NCI-H2107 (cell line): ENCODE results near the gene PTPN18.
A peak's percentile ranks its signal among the peaks of the same experiment; 100 is the strongest.
"Not testable (repeated sequence)": the region's sequence is repeated elsewhere in the genome, so short reads cannot be mapped to it uniquely, and the experiment has no call there.

ENCODE experiments used
- DNase-seq: peaks from one replicate; lab custom pipeline; 2025; lab: John Stamatoyannopoulos, UW

PTPN18 gene

GRCh38 chr2:130381145-130381544 lies 25.3 kb downstream of the PTPN18 start:
- no peak for DNase-seq

- DNase-seq = no peak
Observed at GRCh38 chr2:130381619-130382018, 25.8 kb downstream of the PTPN18 start.

GRCh38 chr2:130382313-130382917 lies 26.6 kb downstream of the PTPN18 start:
- no peak for DNase-seq

GRCh38 chr2:130385709-130386108 lies 29.9 kb downstream of the PTPN18 start:
- DNase-seq = no peak

- DNase-seq = no peak
Observed at GRCh38 chr2:130387071-130387400, 31.2 kb downstream of the PTPN18 start.

GRCh38 chr2:130387804-130388203 lies 31.9 kb downstream of the PTPN18 start:
- no peak for DNase-seq

- no peak for DNase-seq
Observed at GRCh38 chr2:130388221-130388907, 32.5 kb downstream of the PTPN18 start.

GRCh38 chr2:130389358-130389757 lies 33.5 kb downstream of the PTPN18 start:
- no peak for DNase-seq

- DNase-seq = no peak
Observed at GRCh38 chr2:130389783-130390182, 33.9 kb downstream of the PTPN18 start.

GRCh38 chr2:130390460-130391057 lies 34.7 kb downstream of the PTPN18 start:
- no peak for DNase-seq

- DNase-seq = peak; percentile 55
Observed at GRCh38 chr2:130391058-130391871, 35.4 kb downstream of the PTPN18 start.

- no peak for DNase-seq
Observed at GRCh38 chr2:130391872-130392670, 36.2 kb downstream of the PTPN18 start.

- DNase-seq = no peak
Observed at GRCh38 chr2:130393318-130393910, 37.6 kb downstream of the PTPN18 start.

GRCh38 chr2:130406280-130406679 lies 50.4 kb downstream of the PTPN18 start:
- not testable (repeated sequence) for DNase-seq

- DNase-seq = not testable (repeated sequence)
Observed at GRCh38 chr2:130416693-130417092, 60.8 kb downstream of the PTPN18 start.

GRCh38 chr2:130418845-130419244 lies 63.0 kb downstream of the PTPN18 start:
- DNase-seq = not testable (repeated sequence)
